ENCODE data around the gene GALNT2. TPM values are rescaled to one million over a fixed set of nuclear protein-coding genes. Genes with fewer than 3 reads are reported as not detected.

Gene GALNT2
- total and polyA plus RNA-seq, 7 donors: 43.7 to 88.7 (median 75.7) TPM

- Histone ChIP-seq H3K4me3 (no peak overlapping the region), H3K36me3 (ENCODE audit: insufficient read depth in 1 of 2, low read depth in 1 of 2) (no peaks in the 10 kb centered on the region), H3K27ac (peak overlapping the region; percentile 91), H3K4me1 (peaks cover 75% of the 10 kb centered on the region), H3K9me3 (no peaks in the 10 kb centered on the region), H3K27me3 (ENCODE audit: insufficient read depth in 3 of 3, low read length in 2 of 3) (no peaks in the 10 kb centered on the region)
- DNase-seq: no peak
- no peak for TF ChIP-seq CTCF (IDR thresholded peaks at IDR 0.05)
- intact Hi-C loops (cut with DNase I): loop anchor here in 1 of 2 donors (2.0 to 5.0 kb wide), 2 partner anchors 26 to 138 kb away; no protein-coding TSS in a partner anchor
- WGBS, 3 donors: 24 to 30% (median 29%) methylated on average over 2 of the region's 2 CpGs
- ATAC-seq: no peak
Observed at GRCh38 chr1:230074762-230075161, 7.7 kb downstream of the GALNT2 start.

GRCh38 chr1:230076121-230076520, 9.1 kb downstream of the GALNT2 start:
- Histone ChIP-seq H3K4me3 (no peak overlapping the region), H3K9me3 (no peaks in the 10 kb centered on the region), H3K27me3 (ENCODE audit: insufficient read depth in 3 of 3, low read length in 2 of 3) (no peaks in the 10 kb centered on the region), H3K36me3 (ENCODE audit: insufficient read depth in 1 of 2, low read depth in 1 of 2) (no peaks in the 10 kb centered on the region), H3K27ac (no peak overlapping the region), H3K4me1 (peaks cover 80% of the 10 kb centered on the region)
- DNase-seq (no peak), ATAC-seq (no peak)
- no peak for TF ChIP-seq CTCF (IDR thresholded peaks at IDR 0.05)
- 81 to 91% (median 85%) methylated on average over 7 of the region's 7 CpGs for WGBS, 3 donors
- intact Hi-C loops (cut with DNase I): loop anchor here in 1 of 2 donors (5.0 kb wide), 1 partner anchor 136 kb away; no protein-coding TSS in a partner anchor

GRCh38 chr1:230077011-230077410, 10.0 kb downstream of the GALNT2 start:
- no peak overlapping the region for H3K27ac ChIP-seq
- H3K9me3 ChIP-seq: no peaks in the 10 kb centered on the region
- DNase-seq (no peak), ATAC-seq (no peak)
- no peak for TF ChIP-seq CTCF (IDR thresholded peaks at IDR 0.05)
- no peaks in the 10 kb centered on the region for H3K27me3 ChIP-seq (ENCODE audit: insufficient read depth in 3 of 3, low read length in 2 of 3)
- intact Hi-C loops (cut with DNase I): loop anchor here in 1 of 2 donors (5.0 kb wide), 1 partner anchor 135 kb away; no protein-coding TSS in a partner anchor
- WGBS, 3 donors: 94 to 95% (median 95%) methylated on average over 3 of the region's 3 CpGs
- H3K4me3 ChIP-seq: no peak overlapping the region
- H3K4me1 ChIP-seq: peaks cover 81% of the 10 kb centered on the region
- H3K36me3 ChIP-seq (ENCODE audit: insufficient read depth in 1 of 2, low read depth in 1 of 2): no peaks in the 10 kb centered on the region

- peaks cover 80% of the 10 kb centered on the region for H3K4me1 ChIP-seq
- no peaks in the 10 kb centered on the region for H3K36me3 ChIP-seq (ENCODE audit: insufficient read depth in 1 of 2, low read depth in 1 of 2)
- WGBS, 3 donors: 77 to 81% (median 80%) methylated on average over 12 of the region's 12 CpGs
- H3K27ac ChIP-seq: no peak overlapping the region
- H3K9me3 ChIP-seq: no peaks in the 10 kb centered on the region
- DNase-seq: no peak
- no peaks in the 10 kb centered on the region for H3K27me3 ChIP-seq (ENCODE audit: insufficient read depth in 3 of 3, low read length in 2 of 3)
- TF ChIP-seq CTCF (IDR thresholded peaks at IDR 0.05): no peak
- ATAC-seq: no peak
- intact Hi-C loops (cut with DNase I): loop anchor here in 1 of 2 donors (5.0 kb wide), 1 partner anchor 135 kb away; no protein-coding TSS in a partner anchor
- H3K4me3 ChIP-seq: no peak overlapping the region
Observed at GRCh38 chr1:230077436-230078213, 10.6 kb downstream of the GALNT2 start.

Data from psoas muscle (tissue), 8 donors.